Panc1 (cell line): ENCODE measurements around the gene SKI. TPM values are rescaled to one million over a fixed set of nuclear protein-coding genes. Genes with fewer than 3 reads are reported as not detected.

Source experiments
- ATAC-seq: fragments of 200-7000 bp; cut with Tn5 transposase; 2 replicates; pipeline ENCODE4 v1.9.1; 2020; ENCODE audit warnings: mild to moderate bottlenecking, moderate library complexity
- BruUV-seq: library from RNA; stranded (reverse); fragments of 400-500 nt; replicated peaks from 2 replicates; lab custom pipeline; 2021; lab: Mats Ljungman, UMichigan
- CTCF ChIA-PET: fragments of 300-600 bp; sonication (Branson Sonifier 250); formaldehyde crosslinking; loops from one replicate; lab custom pipeline; 2022; ENCODE audit warnings: antibody characterized with exemption; lab: Charles Lee
- POLR2A ChIA-PET: fragments of 300-600 bp; sonication (Branson Sonifier 250); formaldehyde crosslinking; loops from one replicate; lab custom pipeline; 2022; ENCODE audit warnings: antibody characterized with exemption; lab: Charles Lee
- DNase-seq: peaks from one replicate; pipeline ENCODE4 v3.0.0-alpha.2; 2010; ENCODE audit warnings: low read depth, low spot score
- H3K27ac ChIP-seq: 2 replicates; pipeline ENCODE4 v1.5.1; 2011; ENCODE audit warnings: mild to moderate bottlenecking, low read length, inconsistent platforms
- H3K27me3 ChIP-seq: fragments of 200-500 bp; sonication (Bioruptor generic); 2 replicates; pipeline ENCODE4 v1.6.0; 2014; ENCODE audit warnings: low read length, inconsistent platforms; ENCODE audit not compliant: control insufficient read depth, insufficient read depth
- H3K36me3 ChIP-seq: fragments of 200-500 bp; sonication (Bioruptor generic); 2 replicates; pipeline ENCODE4 v1.5.1; 2014; ENCODE audit warnings: inconsistent platforms, mild to moderate bottlenecking, low read length, moderate library complexity; ENCODE audit not compliant: control insufficient read depth, insufficient read depth
- H3K4me1 ChIP-seq: 2 replicates; pipeline ENCODE4 v1.5.1; 2011; ENCODE audit warnings: inconsistent platforms, mild to moderate bottlenecking, low read length, moderate library complexity; ENCODE audit not compliant: control insufficient read depth, insufficient read depth
- H3K4me3 ChIP-seq, 2 experiments: 2 replicates each; pipeline ENCODE4 v1.5.1; 2011 to 2012; ENCODE audit warnings: low read depth in 2 of 2, low read length in 2 of 2, mild to moderate bottlenecking in 2 of 2, inconsistent platforms in 1 of 2, moderate library complexity in 1 of 2
- H3K9me3 ChIP-seq: fragments of 200-500 bp; sonication (Bioruptor generic); 2 replicates; pipeline ENCODE4 v1.5.1; 2014; ENCODE audit warnings: low read depth, mild to moderate bottlenecking, inconsistent platforms, low read length, moderate library complexity; ENCODE audit not compliant: control insufficient read depth, insufficient read depth
- CTCF ChIP-seq: fragments of 450-650 bp; IDR thresholded peaks from 2 replicates; pipeline ENCODE4 v1.5.1; 2017; ENCODE audit warnings: mild to moderate bottlenecking
- POLR2AphosphoS5 ChIP-seq: IDR thresholded peaks from 2 replicates; pipeline ENCODE4 v1.6.1; 2012; ENCODE audit warnings: mild to moderate bottlenecking, low read depth, low read length, moderate library complexity
- REST ChIP-seq, 2 experiments: IDR thresholded peaks; 2 replicates each; pipeline ENCODE4 v1.6.1; 2011 to 2012; ENCODE audit warnings: low read depth in 2 of 2, control low read depth in 1 of 2, low read length in 1 of 2, mild to moderate bottlenecking in 1 of 2, moderate library complexity in 1 of 2; ENCODE audit not compliant: insufficient read depth in 1 of 2
- SIN3A ChIP-seq: IDR thresholded peaks from 2 replicates; pipeline ENCODE4 v1.6.1; 2012; ENCODE audit warnings: low read depth, mild to moderate bottlenecking, low read length, moderate library complexity, borderline replicate concordance; ENCODE audit not compliant: insufficient read depth
- in situ Hi-C: cut with HindIII; loops from 2 replicates; pipeline ENCODE4 v1.10.0; 2016; ENCODE audit warnings: low sequenced_read_pairs, low pct_unique_long_range_greater_than_20kb
- intact Hi-C: fragments of 100-400 bp; cut with micrococcal nuclease; formaldehyde crosslinking; loops from one replicate; pipeline ENCODE4 v1.10.0; 2022; ENCODE audit not compliant: unreplicated experiment
- total RNA-seq: library from RNA; stranded (reverse); gene quantifications from one replicate; pipeline ENCODE4 v1.2.1, GENCODE V29; 2021; ENCODE audit not compliant: unreplicated experiment

The SKI gene
- total RNA-seq, 1 experiment from 2014 or later, result 63.2 TPM

- intact Hi-C loops, result no loop called here
- no peaks in the 10 kb centered on the region for H3K9me3 ChIP-seq
- peak overlapping the region; percentile 21 to 30 for H3K4me3 ChIP-seq
- CTCF ChIA-PET, result no interaction called here
- H3K27me3 ChIP-seq, result no peaks in the 10 kb centered on the region
- BruUV-seq, result TSS peak; percentile 65
- peak overlapping the region; percentile 90 for H3K27ac ChIP-seq
- TF ChIP-seq REST (IDR thresholded peaks at IDR 0.05; ENCODE audit: insufficient read depth in 1 of 2, low read depth in 2 of 2, low read length in 1 of 2) (0 out of 4 replicates have a peak, but pooled peaks of 1 of the 2 experiments have one; percentile 31), CTCF (no peak)
- POLR2A ChIA-PET, result interaction anchor here (0.5 to 0.7 kb wide), 2 partner anchors 27 to 28 kb away, joined by 4 to 6 read pairs; no protein-coding TSS in a partner anchor
- ATAC-seq (peak; percentile 8), DNase-seq (no peak)
- H3K36me3 ChIP-seq, result no peaks in the 10 kb centered on the region
- peaks cover 64% of the 10 kb centered on the region for H3K4me1 ChIP-seq
- in situ Hi-C loops, result no loop called here
Measured at GRCh38 chr1:2206813-2207487, 21.2 kb upstream of the SKI start.

- BruUV-seq, result no TSS peak
- in situ Hi-C loops (no loop called here), intact Hi-C loops (no loop called here)
- ChIA-PET CTCF (no interaction called here), POLR2A (interaction anchor here (0.7 to 1.8 kb wide), 2 partner anchors 9 kb away, joined by 10 to 14 read pairs; no protein-coding TSS in a partner anchor)
- DNase-seq, result no peak
- peak; percentile 87 for TF ChIP-seq POLR2AphosphoS5
- no peak for TF ChIP-seq REST (IDR thresholded peaks at IDR 0.05; ENCODE audit: insufficient read depth in 1 of 2, low read depth in 2 of 2, low read length in 1 of 2)
- TF ChIP-seq SIN3A, result 0 out of 2 replicates have a peak, but pooled peaks have one; percentile 36
- Histone ChIP-seq H3K4me1 (peaks cover 78% of the 10 kb centered on the region), H3K27me3 (no peaks in the 10 kb centered on the region), H3K4me3 (peak overlapping the region; percentile 21 to 30), H3K27ac (peak overlapping the region; percentile 90), H3K9me3 (no peaks in the 10 kb centered on the region), H3K36me3 (no peaks in the 10 kb centered on the region)
- ATAC-seq, result peak; percentile 64
Measured at GRCh38 chr1:2208309-2209239, 19.5 kb upstream of the SKI start.
